GM13976 (cell line): ENCODE data around the gene C3orf18.

Source experiments
- DNase-seq: peaks from one replicate; pipeline ENCODE4 v3.0.0; 2012; ENCODE audit warnings: low spot score
- in situ Hi-C: fragments of 300-500 bp; cut with MboI; formaldehyde crosslinking; loops from one replicate; pipeline ENCODE4 v1.12.0; 2022; ENCODE audit warnings: low sequenced_read_pairs, mixed read lengths, inconsistent platforms; ENCODE audit not compliant: unreplicated experiment
- TF ChIP-seq, protein P1 (sequence below): IDR thresholded peaks from 2 replicates; pipeline ENCODE4 v1.5.1; 2012; ENCODE audit warnings: borderline replicate concordance, mild to moderate bottlenecking; ENCODE audit not compliant: insufficient read depth; ENCODE audit errors: extremely low read depth, missing control alignments, control extremely low read depth

The C3orf18 gene

DNA sequence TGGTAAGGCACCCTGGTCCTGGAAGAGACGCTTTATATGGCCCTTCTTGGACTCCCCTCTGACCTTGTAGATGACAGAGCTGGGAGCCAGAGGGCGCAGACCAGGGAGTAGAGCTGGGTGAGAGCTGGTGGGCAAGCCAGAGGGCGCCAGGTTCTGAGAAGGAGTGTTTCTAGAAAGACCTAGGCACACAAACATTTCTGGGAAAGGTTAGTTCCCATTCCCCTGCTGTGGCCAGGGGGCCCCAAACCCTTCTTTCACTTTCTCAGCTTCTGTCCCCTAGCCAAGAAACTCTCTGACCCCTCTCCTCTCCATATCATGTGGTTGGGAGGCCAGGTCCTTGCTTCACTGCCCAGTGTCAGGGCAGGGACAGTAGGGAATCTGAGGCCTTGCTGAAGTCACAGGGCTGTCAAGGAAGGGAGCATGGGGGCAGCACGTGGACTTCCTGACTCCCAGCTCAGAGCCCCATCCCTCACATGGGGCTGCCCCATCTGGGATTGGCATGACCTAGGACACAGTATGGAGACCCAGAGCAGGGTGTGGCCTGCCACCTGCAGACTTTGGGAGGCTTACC lies 5.3 kb upstream of the C3orf18 start:
- in situ Hi-C loops, result loop anchor here (5.0 kb wide), 1 partner anchor 39 kb away; the partner anchor contains the start of gene CISH
- no peak for DNase-seq
- TF ChIP-seq, protein P1, sequence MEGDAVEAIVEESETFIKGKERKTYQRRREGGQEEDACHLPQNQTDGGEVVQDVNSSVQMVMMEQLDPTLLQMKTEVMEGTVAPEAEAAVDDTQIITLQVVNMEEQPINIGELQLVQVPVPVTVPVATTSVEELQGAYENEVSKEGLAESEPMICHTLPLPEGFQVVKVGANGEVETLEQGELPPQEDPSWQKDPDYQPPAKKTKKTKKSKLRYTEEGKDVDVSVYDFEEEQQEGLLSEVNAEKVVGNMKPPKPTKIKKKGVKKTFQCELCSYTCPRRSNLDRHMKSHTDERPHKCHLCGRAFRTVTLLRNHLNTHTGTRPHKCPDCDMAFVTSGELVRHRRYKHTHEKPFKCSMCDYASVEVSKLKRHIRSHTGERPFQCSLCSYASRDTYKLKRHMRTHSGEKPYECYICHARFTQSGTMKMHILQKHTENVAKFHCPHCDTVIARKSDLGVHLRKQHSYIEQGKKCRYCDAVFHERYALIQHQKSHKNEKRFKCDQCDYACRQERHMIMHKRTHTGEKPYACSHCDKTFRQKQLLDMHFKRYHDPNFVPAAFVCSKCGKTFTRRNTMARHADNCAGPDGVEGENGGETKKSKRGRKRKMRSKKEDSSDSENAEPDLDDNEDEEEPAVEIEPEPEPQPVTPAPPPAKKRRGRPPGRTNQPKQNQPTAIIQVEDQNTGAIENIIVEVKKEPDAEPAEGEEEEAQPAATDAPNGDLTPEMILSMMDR, result no peak

DNA sequence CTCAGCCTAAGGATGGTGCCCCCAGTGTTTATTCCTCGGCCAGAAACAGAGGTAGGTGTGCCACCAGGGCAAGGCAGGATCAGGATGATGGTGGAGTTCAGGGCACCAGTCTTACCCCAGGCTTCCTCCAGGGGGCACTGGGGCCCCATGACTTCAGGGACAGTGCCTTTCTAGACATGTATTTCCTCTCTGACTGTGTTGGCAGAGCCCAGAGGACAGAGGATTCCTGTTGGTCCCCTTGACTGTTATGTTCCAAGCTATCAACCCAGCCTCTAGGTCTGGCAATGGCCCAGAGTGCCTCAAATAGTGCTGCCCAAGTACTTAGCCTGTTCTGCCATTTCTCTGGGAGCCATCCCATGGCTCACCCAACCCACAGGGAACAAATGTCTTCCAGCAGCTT lies 4.6 kb upstream of the C3orf18 start:
- TF ChIP-seq, protein P1, result peak; percentile 83
- peak; percentile 80 for DNase-seq
- in situ Hi-C loops, result loop anchor here (5.0 kb wide), 1 partner anchor 40 kb away; the partner anchor contains the start of gene CISH

DNA sequence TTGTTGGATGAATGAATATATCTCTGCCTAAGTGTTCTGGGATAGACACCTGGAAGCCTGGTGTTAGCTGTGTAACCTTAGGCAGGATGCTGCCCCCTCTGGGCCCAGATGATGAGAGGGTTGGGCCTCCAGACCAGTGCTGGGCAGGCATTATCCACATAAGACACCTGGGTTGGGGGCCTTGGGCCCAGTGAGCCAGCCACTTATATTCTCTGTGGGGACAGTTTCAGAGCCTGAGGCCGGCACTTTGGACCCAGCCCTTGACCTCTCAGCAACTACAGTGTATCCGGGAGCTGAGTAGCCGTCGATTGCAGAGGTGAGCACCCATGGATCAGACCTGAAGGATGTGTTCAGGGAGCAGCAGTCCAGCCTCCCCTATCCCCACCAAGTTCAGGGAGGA lies 3.9 kb upstream of the C3orf18 start:
- DNase-seq, result no peak
- TF ChIP-seq, protein P1, result no peak
- in situ Hi-C loops, result loop anchor here (5.0 kb wide), 1 partner anchor 41 kb away; the partner anchor contains the start of gene CISH

DNA sequence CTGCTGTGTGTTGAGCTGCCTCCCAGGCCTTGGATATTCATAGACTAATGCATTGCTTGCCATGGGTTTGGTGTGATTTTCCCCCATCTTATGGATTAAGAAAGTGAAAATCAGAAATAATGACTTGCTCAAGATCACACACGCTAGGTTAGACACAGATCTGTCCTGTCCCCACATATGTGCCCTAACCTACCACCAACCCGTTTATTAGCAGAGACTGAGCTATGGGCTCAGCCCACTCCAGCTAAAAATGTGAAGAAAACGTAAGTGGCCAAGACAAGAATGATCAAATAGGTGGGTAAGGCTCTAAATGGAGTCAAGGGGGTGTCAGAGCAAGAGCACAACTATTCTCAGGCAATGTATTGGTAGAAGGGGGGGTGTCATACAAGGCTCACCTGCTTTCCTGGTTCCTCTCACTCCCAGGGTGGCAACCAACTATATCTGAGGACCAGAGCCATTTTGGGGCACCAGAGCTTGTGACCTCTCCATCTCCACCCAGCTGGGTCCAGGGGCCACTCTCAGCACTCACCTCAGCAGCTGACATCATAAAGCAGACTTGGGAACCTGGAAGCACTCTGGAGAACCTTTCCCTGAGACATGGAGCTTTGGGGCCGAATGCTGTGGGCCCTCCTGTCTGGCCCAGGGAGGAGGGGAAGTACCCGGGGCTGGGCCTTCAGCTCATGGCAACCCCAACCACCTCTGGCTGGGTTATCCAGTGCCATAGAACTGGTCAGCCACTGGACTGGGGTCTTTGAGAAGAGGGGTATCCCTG lies 3.1 kb upstream of the C3orf18 start:
- TF ChIP-seq, protein P1, result no peak
- no peak for DNase-seq
- in situ Hi-C loops, result loop anchor here (5.0 kb wide), 1 partner anchor 42 kb away; the partner anchor contains the start of gene CISH

DNA sequence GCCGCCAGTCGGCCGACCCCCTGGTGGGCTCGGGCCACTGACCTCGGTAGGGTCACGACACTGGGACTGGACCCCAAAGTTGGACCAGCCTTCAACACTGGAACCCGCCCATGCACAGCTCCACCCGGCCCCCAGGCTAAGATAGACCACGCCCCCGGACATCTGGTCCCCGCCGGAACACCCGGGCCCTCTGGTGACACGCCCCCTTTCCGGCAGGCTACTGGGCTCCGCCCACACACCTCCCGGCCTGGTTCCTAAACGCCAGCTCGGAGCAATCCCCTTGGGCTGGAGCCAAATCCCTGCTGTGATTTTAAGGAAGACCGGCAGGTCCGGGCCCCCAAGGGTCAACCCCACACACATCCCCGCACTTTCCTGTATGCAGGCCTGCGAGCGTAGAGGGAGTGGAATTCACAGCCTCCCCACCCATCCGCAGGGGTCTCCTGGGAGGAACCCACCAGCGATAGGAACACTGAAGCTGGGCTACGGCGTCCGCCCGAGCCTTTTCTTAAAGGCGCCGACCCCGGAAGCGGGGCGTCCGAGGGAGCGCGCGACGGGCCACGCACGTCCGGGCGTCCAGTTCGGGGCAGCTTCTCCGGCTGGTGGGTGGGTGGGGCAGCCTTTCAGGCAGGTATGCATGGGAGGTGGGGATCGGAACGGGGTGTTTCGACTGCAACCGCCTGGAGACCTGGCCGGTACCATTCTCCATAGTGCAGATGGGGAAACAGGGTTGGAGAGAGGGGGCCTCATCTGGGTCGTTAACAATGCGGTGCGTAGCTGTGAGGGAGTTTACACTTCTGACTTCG lies 1.6 kb upstream of the C3orf18 start, which contains the start of gene HEMK1:
Gene HEMK1, plus strand, starts transcription at position 576 of the 803 bp plus-strand sequence. CDS start 1,583 bp downstream, outside the sequence.
- TF ChIP-seq, protein P1, result no peak
- peak; percentile 99 for DNase-seq
- in situ Hi-C loops, result no loop called here

DNA sequence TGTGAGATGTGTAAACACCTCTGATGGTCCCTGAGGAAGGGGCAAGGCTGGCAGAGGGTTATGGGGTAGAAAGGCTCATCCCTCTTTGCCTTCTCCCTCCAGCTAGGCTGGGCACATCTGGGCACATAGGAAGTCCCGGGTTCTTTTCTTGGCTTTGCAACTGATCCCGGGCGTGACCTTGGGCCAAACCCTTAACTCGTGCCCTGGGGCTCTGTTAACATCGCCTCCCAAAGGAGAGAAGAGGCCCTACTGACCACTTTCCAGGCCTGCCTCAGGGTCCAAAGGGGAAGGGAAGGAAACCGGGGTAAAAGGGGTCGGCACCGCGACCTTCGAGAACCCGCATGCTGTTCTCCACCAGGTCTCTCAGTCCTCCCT lies 549 bp downstream of the C3orf18 start:
- no peak for DNase-seq
- in situ Hi-C loops, result no loop called here
- TF ChIP-seq, protein P1, result no peak
